Islet of Langerhans (tissue), 1 donor: ENCODE data around the gene SLC24A3.
"Not testable (repeated sequence)": the region's sequence is repeated elsewhere in the genome, so short reads cannot be mapped to it uniquely, and the experiment has no call there.

Experiments used
- FAIRE-seq: peaks from one replicate; lab custom pipeline; 2011; peaks lifted over from hg19 to GRCh38; lab: Jason Lieb, UNC

SLC24A3 gene

DNA sequence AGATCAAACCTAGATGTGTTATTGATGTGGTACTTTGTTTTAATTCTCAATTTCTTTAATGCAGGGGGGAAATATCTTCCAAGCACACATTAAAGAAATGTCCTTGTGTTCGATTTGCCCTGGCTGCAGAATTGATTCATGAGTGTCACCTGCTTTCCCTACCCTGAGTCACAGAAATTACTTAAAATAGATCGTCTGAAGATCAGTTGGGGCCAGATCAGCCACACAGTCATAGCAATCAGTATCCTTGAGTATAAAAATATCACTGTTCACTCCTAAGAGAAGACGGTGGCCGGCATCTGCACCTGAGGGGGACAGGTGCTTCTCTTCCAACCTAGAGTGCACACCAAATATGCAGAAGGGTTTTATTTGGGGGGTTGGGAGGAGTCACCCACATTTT, 430.4 kb downstream of the SLC24A3 start:
- no peak for FAIRE-seq

DNA sequence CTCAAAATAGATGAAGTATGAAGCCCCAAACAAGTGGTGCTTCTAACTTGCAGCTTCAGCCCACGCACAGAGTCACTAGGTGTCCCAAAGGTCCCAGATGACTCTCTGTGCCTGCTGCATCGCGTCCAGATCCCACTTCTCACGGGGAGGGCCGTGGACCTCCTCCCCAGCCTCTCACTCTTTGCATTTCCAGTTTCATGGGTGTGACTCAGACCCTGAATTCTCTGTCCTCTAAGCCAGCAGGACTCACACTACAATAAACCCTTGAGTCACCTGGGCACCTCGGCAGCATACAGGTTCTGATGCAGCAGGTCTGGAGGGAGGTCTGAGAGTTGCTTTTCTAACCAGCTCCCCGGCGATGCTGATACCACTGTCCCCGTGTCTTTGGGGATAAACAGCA, 431.6 kb downstream of the SLC24A3 start:
- no peak for FAIRE-seq

DNA sequence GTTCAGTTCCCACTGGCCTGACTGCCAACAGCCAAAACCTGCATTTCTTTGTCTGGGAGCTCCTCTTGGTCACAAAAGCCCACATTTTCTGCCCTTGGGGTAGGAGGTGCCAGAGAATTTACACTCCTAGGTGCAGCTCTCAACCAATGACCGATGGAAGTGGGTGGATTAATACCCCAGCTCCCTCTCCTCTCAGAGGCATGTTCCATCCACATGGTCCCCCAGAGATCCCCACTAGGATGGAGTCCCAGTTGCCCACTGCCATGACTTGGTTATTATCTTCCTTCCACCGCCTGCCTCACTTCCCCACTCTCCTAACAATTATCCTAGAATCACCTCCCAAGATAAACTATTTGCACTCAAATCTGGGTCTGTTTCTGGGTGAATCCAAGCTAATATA, 434.5 kb downstream of the SLC24A3 start:
- FAIRE-seq, result no peak

DNA sequence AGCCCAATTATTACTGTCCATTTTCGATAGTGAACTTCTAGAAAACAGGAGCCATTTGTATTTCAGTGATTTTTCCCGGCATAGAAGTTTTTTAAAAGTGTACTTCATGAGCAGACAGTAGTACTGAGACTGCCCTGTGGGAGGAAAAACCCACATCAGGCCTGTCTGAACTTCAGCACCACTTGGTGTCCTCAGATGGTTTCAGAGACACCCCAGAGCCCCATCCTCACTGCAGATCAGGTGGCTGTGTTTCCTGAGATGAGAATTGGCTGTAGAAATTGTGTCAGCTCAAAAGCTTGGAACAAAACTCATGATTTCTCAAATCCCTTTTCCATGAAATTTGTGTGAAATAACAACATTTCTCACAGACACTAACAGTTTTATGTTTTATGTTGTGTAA, 435.6 kb downstream of the SLC24A3 start:
- no peak for FAIRE-seq

DNA sequence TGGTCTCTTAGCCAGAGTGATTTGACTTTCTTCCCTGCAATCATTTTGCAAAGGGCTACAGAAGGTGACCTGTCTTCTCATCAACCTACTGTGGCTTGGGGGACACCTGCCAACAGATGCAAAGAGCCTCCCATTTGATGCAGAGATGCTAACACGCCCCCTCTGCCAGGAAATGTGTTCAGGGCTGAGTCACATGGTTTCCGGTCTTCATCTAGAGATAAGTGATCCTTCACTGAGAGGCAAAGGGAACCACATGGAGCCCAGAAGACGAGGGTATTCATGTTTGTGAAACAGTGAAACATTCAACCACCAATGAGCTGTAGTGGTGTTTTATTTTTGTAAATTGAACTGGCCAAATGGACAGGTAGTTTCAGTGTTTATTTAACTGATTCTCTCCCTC, 436.6 kb downstream of the SLC24A3 start:
- no peak for FAIRE-seq

DNA sequence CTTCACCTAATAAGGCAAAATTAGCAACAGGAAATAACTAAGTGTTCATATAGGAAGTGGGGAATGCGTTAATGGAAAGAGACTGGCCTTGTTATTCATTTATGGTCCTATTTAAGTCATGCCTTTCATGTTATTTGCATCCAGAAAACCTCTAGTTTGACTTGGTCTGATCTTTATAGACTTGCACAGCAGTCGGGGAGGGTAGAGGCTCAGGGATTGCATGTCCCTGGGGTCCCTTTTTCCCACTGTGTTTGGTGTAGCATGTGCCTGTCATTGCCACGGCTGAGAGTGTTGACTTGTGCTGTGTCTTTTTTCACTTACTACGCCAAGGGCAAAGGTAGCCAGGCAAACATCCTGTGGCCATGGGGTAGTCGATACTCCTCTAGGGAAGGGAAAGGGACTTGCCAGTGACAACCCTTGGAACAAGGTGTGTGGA, 440.2 kb downstream of the SLC24A3 start:
- no peak for FAIRE-seq

DNA sequence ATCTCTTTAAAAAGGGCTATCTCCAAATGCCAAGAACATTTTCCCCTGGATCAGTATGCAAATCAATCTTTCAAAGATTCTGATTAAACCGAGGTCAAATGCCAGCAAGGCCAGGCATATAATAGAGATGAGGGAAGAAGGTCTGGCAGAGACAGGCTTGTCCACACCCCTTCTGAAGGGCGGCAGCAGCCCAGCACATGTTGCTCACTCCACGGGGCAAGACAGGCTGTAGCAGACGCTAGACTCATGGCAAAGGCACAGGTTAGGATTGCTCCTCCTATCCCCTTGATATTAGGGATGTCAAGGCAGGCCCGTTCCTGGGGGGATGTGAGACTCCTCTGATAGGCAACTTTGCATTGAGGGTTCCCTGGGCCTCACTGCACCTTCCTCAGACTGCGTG, 440.9 kb downstream of the SLC24A3 start:
- FAIRE-seq, result no peak

DNA sequence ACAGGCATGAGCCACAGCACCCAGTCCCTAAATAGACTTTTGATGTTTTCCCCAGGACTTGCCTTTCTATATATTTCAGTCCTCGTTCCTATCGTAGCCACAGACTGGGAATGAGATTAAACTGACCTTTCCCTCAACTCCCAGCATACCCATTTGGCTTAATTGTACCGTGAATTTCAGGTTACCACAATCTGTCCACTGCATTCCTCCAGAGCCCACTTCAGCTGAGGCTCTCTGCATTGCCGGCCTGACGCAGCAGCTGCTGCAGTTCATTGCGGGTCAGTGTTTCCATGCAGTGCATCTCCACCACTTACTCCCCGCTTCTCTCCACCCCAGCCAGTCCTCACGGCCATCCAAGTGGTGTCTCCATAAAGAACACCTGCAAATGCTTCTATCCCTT, 442.5 kb downstream of the SLC24A3 start:
- no peak for FAIRE-seq

DNA sequence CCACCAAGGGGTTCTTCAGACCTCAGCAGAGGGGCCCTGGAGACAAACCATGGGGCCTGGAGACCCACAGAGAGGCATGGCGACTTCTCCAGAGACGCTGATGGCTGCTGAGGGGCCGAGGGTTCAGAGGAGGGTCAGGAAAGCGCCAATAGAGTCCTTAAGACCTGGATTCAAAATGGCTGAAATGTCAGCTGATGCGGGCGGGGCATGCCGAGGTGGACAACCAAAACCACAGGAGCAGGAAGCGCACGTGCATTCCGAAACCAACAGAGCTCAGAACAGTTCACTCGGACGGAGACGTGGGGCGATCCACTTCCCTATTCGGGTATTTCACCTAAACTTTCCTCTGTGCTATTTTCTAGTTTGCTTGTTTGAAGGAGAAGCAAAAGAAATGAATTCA, 445.7 kb downstream of the SLC24A3 start:
- FAIRE-seq, result no peak

DNA sequence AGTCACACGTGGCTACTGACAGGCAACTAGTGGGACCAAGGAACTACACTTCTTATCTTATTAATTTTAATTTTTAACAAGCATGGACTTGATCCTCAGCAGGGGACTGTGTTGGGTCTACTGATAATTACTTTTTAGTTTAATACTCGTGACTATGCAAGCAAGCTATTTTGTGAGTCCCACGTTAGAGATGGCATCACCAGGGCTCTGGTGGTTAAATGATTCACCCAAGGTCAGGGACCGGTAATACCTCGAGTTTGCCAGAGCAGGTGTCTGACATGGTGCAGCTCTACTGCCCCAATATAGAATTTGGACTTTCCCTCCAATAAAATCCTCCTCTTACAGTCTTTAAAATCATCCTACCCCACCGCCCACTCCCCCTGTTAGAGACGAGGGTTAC, 447.0 kb downstream of the SLC24A3 start:
- FAIRE-seq, result no peak

DNA sequence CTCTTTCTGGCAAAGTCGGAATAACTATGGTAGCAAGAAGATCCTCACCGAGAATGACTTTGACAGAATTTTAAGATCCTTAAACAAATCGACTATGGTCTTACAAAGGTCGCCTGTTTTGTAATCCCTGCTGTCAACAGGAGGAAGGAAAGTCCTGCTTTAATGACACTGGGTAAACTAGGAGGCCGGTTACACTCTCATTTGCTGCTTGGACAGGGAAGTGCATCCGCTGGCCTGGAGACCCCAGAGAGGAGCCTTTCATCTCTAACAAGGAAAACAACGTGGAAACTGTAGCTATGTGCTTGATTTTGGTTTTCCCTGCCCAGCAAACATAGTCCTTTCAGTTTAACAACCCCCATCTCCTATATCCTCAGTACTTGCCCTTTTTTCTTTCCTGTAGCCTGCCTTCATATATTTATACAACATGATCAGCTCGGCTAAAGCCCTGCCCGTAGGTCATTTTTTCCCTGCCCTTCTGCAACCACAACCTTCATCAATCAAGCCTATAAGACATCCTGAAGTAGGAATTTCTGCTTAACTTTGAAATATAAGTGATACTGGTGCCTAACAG, 448.5 kb downstream of the SLC24A3 start:
- FAIRE-seq, result no peak

DNA sequence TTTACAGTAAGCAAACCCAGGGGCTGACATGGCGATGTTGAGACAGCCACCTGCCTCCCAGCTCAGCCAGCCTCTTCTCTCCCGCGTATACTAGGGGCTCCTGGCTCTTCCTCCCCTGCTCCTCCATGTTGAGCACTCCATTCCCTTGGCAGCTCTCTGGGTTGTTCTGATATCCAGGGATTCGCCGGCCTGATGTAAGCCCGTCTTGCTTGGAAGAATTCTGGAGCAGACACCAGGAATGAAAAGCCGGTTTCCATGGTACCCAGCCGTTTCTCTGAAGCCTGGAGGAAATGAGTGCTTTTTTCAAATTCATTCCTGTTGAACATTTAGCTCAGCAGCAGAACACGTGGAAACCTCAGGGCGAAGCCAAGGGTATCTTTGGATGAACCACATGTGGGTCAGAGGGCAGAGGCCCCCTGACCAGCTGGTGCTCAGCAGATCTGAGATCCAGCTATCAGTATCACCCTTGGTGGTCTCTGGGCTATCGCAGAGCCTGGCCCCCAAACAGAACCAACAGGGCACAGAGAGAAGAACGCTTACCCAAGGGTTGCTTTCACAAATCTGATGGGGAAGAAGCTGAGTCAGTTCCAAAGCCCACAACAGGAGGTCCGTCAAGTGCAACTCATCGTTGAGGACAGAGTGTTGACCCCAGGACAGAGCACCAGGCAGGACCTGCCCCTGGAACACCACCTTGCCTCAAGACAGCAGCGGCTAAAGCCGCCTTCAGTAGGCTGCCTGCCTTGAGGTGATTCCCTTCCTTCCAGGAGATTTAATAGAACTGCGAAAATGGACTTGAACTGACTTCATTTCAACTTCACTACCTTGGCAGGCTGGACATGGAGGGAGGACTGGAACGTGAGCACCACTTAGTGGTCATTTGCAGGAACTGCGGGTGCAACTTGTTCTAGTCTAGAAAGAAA, 449.5 kb downstream of the SLC24A3 start:
- FAIRE-seq, result peak; percentile 90

DNA sequence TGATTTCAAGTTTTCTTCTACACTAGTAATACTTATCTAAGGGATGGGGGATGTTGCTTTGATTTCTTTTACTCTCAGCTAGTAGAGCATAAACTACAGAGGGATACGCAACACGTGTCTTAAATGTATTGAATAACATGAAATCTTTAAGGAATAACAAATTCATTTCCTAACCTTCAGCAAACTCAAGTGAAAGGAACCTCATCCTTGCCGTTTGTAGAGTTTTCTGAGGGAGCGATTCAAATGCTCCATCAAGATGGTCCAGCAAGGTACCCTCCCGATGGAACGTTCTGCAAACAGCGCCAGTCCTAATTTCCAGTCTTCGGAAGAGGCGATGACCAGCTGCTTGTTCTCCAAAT, 450.2 kb downstream of the SLC24A3 start:
- no peak for FAIRE-seq

DNA sequence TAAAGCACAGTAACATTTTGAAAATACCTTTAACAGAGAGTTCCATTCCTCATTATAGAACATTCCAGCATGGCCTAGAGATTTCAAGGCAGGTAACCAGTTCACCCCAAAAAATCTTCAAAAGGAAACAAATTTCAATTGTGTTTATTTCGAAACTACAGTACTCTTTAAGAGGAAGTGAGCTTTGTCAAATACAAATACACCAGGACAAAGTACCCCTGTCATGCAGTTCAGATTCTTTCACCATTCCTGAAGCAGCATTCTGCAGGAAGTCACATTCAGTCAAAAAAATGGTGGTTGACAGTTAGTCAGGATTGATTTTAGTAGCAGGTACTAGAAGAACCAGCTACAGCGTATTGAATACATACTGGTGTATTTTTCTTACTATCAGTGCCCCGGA, 456.0 kb downstream of the SLC24A3 start:
- FAIRE-seq, result no peak

DNA sequence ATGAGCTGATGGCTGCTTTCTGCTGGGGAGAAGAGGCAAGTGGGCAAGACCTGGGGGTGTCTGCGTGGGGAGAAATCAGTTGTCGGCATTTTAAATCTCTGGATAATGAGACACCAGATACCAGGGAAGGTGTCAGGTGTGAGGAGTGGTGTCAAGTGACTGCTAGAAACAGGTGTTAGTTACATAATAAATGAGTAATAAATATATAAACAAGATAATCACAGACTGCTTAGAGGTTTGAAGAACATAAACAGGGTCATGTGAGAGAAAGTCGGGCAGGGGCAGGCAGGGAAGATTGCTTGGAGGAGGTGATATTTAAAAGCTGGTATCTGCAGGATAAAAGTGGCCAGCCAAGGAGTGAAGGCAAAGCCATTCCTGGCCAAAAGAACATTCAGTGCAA, 458.4 kb downstream of the SLC24A3 start:
- no peak for FAIRE-seq

DNA sequence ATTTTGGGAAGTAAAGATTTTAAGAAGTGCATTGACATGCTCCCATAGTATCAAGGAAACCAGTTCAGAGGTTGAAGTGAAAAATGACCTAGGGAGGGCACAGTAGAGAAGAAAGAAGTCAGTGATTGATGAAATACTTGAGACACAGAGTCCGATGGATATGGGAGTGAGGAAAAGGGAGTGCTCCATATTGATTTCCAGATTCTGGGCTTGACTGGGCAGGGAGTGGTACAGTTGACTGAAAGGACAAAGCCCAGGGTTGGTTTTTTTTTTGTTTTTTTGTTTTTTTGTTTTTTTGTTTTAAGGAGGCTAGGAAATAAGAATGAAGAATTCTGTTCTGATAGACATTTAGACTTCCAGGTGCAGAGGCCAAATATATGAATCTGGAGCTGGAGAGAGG, 458.9 kb downstream of the SLC24A3 start:
- no peak for FAIRE-seq

DNA sequence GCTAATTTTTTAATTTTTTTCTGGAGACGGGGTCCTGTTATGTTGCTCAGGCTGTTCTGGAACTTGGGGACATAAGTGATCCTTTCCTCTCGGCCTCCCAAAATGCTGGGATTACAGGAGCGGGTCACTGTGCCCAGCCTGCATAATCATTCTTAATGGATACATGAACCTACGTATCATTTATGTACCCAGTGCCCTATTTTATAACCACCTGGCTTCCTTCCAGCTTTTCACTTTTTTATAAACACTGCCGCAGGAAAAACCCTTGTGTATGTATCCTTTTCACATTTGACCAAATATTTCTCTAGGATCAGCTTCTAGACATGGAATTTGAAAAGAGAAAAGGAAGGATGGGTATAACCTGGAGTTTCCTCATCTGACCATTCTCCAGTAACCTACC, 460.1 kb downstream of the SLC24A3 start:
- FAIRE-seq, result no peak

DNA sequence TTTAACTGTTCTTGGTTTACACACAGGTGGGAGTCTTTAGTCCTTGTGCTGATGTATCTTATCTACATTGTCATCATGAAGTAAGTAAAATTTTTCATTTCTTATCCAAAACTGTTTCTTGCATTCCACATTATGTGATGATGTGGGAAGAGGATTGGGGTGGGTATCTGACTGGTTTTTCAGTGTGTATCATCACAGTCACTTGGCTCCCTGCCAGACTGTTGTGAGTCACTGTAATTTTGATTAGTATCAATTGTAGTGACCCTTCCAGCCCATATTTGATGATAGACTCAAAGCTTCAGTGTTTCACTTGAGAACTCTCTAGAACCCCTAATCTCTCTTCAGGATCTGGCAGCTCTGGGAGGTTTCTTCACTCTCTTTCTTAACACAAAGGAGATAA, 461.1 kb downstream of the SLC24A3 start:
- no peak for FAIRE-seq

DNA sequence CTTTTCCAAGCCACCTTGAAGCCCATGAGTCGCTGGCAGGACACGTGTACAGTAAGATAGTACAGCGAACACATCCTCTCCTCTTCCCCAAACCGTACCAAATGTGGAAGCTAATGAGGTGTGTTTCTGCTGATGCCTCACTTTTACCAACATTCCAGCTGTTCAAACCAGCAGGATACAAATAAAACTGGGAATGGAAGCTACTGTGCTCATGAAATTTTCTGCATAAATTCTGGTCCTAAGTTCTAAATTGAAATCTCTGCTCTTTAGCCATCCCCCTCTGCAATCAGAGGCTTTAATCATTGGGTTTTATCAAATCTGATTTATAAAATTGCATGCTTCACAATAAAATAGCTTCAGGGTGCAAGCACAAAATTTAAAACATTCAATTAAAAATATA, 463.8 kb downstream of the SLC24A3 start:
- FAIRE-seq, result no peak

DNA sequence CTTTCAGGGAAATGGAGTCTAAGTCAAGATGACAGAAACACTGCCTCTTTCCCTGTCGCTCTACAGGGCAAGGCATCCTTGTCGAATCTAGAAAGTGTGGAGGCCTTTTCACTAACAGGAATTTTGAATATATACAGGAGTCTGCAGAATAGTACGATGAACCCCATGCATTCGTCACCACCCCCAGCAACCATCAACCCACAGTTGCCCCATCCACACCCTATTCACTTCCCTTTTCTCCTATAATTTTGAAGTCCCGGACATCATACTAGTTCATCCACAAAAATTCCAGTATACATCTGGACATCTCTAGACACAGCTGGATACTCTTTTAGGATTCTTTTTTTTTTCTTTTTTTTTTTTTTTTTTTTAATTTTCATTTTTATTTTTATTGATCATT, 464.9 kb downstream of the SLC24A3 start:
- no peak for FAIRE-seq

DNA sequence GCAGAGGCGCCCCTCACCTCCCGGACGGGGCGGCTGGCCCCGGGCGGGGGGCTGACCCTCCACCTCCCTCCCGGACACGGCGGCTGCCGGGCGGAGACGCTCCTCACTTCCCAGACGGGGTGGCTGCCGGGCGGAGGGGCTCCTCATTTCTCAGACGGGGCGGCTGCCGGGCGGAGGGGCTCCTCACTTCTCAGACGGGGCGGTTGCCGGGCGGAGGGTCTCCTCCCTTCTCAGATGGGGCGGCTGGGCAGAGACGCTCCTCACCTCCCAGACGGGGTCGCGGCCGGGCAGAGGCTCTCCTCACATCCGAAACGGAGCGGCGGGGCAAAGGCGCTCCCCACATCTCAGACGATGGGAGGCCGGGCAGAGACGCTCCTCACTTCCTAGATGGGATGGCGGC, 466.1 kb downstream of the SLC24A3 start:
- FAIRE-seq, result not testable (repeated sequence)

DNA sequence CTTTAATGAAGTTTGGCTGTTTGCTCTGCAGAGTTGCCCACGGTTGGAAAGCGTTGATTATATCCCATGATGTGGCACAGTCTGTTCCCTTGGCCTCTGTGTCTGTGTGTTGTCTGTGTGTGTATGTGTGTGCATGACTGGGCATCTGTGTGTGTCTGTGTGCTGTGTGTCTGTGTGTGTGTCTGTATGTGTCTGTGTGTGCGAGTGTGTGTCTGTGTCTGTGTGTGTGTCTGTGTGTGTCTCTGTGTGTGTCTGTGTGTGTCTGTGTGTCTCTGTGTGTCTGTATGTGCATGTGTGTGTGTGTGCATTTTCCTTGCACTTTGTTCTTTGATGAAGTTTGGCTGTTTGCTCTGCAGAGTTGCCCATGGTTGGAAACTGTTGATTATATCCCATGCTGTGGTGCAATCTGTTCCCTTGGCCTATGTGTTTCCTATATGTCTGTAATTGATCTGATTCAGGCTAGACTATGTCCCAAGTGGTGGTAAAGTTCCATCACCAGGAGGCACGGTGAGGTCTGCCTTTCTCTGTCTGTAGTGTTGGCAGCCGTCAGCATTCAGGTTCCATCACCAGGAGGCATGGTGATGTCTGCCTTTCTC, 467.6 kb downstream of the SLC24A3 start:
- no peak for FAIRE-seq

DNA sequence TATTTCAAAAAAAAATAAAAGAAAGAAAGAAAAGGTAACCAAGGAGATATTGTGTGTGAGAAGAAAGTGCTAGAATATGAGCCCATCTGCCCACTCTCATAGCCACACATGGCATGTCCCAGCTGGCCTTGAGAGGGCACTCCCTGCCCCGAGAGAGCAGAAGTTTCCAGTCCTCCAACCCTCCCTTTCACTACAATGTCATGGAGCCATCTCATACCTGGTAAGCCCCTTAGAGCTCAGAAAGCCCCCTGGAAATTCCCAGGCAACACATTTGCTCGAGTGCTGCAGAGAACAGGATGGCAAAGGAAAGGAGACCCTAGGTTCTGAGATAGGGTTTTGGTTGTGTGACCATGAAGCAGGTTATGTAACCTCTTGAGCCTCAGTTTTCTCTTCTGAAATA, 469.8 kb downstream of the SLC24A3 start:
- no peak for FAIRE-seq

DNA sequence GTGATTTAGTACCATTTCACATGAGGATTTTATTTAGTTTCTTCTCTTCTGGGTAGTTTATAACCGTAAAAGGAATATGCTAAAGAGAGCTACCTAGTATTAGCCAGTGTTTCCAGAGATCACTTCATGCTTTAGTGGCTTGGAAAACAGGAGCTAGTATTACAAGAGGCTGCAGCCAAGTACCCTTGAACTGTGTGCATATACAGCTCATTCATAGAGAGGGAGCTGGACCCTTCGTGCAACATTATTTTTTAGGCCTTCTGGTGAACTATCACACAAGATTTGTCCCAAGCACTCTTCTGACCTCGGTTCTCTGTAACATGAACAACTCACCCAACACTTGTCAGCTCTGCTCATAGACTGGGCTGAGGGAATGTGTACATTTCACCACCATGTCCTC, 470.7 kb downstream of the SLC24A3 start:
- FAIRE-seq, result no peak
